ENCODE measurements around the gene CMIP.

Gene CMIP

GRCh38 chr16:81599034-81599744 is 154.6 kb downstream of the CMIP start:
- Histone ChIP-seq H3K4me1 (ENCODE audit: insufficient read depth, low read length, poor library complexity, severe bottlenecking) (no peaks in the 10 kb centered on the region), H3K4me3 (ENCODE audit: low read length, poor library complexity, severe bottlenecking) (no peak overlapping the region), H3K9me3 (ENCODE audit: insufficient read depth, low read depth, low read length) (no peaks in the 10 kb centered on the region), H3K27me3 (ENCODE audit: insufficient read depth, low read length, poor library complexity, severe bottlenecking) (no peaks in the 10 kb centered on the region), H3F3A (ENCODE audit: low read depth) (no peaks in the 10 kb centered on the region), H2AFZ (ENCODE audit: low read length) (no peak overlapping the region), H3K36me3 (ENCODE audit: insufficient read depth, low read length) (no peaks in the 10 kb centered on the region; the same call in 1 of the 2 replicates), H3K79me2 (ENCODE audit: insufficient read depth, low read length) (peaks cover 12% of the 10 kb centered on the region; the same call in 1 of the 2 replicates), H3K9me2 (replicated peaks; ENCODE audit: low read depth, low read length) (no peaks in the 10 kb centered on the region), H3K4me2 (ENCODE audit: low read depth, low read length, poor library complexity, severe bottlenecking) (no peak overlapping the region), H3K9ac (ENCODE audit: low read depth, low read length, poor library complexity, severe bottlenecking) (no peak overlapping the region), H4K20me1 (ENCODE audit: insufficient read depth, low read length, poor library complexity, severe bottlenecking) (no peaks in the 10 kb centered on the region)
- no peak for TF ChIP-seq CTCF (conservative IDR thresholded peaks at IDR 0.05; ENCODE audit: low read length)
- no peak for TF ChIP-seq EZH2phosphoT487 (IDR thresholded peaks at IDR 0.05; ENCODE audit: borderline replicate concordance)

- Histone ChIP-seq H3K27me3 (ENCODE audit: insufficient read depth, low read length, poor library complexity, severe bottlenecking) (no peaks in the 10 kb centered on the region), H3K79me2 (ENCODE audit: insufficient read depth, low read length) (peaks cover 12% of the 10 kb centered on the region; the same call in 1 of the 2 replicates), H3K9me2 (replicated peaks; ENCODE audit: low read depth, low read length) (no peaks in the 10 kb centered on the region), H3K4me1 (ENCODE audit: insufficient read depth, low read length, poor library complexity, severe bottlenecking) (no peaks in the 10 kb centered on the region), H4K20me1 (ENCODE audit: insufficient read depth, low read length, poor library complexity, severe bottlenecking) (no peaks in the 10 kb centered on the region), H3K4me2 (ENCODE audit: low read depth, low read length, poor library complexity, severe bottlenecking) (no peak overlapping the region), H3K9me3 (ENCODE audit: insufficient read depth, low read depth, low read length) (no peaks in the 10 kb centered on the region), H3K9ac (ENCODE audit: low read depth, low read length, poor library complexity, severe bottlenecking) (no peak overlapping the region), H3K4me3 (ENCODE audit: low read length, poor library complexity, severe bottlenecking) (no peak overlapping the region), H2AFZ (ENCODE audit: low read length) (no peak overlapping the region), H3F3A (ENCODE audit: low read depth) (no peaks in the 10 kb centered on the region), H3K36me3 (ENCODE audit: insufficient read depth, low read length) (no peaks in the 10 kb centered on the region; the same call in 1 of the 2 replicates)
- TF ChIP-seq EZH2phosphoT487 (IDR thresholded peaks at IDR 0.05; ENCODE audit: borderline replicate concordance): no peak
- no peak for TF ChIP-seq CTCF (conservative IDR thresholded peaks at IDR 0.05; ENCODE audit: low read length)
These were observed 155.7 kb downstream of the CMIP start for GRCh38 chr16:81600275-81600674.

GRCh38 chr16:81601008-81601428 is 156.4 kb downstream of the CMIP start:
- no peaks in the 10 kb centered on the region for H4K20me1 ChIP-seq (ENCODE audit: insufficient read depth, low read length, poor library complexity, severe bottlenecking)
- H3K4me2 ChIP-seq (ENCODE audit: low read depth, low read length, poor library complexity, severe bottlenecking): no peak overlapping the region
- H2AFZ ChIP-seq (ENCODE audit: low read length): no peak overlapping the region
- no peaks in the 10 kb centered on the region for H3K4me1 ChIP-seq (ENCODE audit: insufficient read depth, low read length, poor library complexity, severe bottlenecking)
- H3K9ac ChIP-seq (ENCODE audit: low read depth, low read length, poor library complexity, severe bottlenecking): no peak overlapping the region
- H3K36me3 ChIP-seq (ENCODE audit: insufficient read depth, low read length): no peaks in the 10 kb centered on the region; the same call in 1 of the 2 replicates
- H3K79me2 ChIP-seq (ENCODE audit: insufficient read depth, low read length): peaks cover 12% of the 10 kb centered on the region; the same call in 1 of the 2 replicates
- TF ChIP-seq CTCF (conservative IDR thresholded peaks at IDR 0.05; ENCODE audit: low read length) (no peak), EZH2phosphoT487 (IDR thresholded peaks at IDR 0.05; ENCODE audit: borderline replicate concordance) (no peak)
- no peaks in the 10 kb centered on the region for H3K27me3 ChIP-seq (ENCODE audit: insufficient read depth, low read length, poor library complexity, severe bottlenecking)
- H3K9me2 ChIP-seq (replicated peaks; ENCODE audit: low read depth, low read length): no peaks in the 10 kb centered on the region
- H3K9me3 ChIP-seq (ENCODE audit: insufficient read depth, low read depth, low read length): no peaks in the 10 kb centered on the region
- no peak overlapping the region for H3K4me3 ChIP-seq (ENCODE audit: low read length, poor library complexity, severe bottlenecking)
- H3F3A ChIP-seq (ENCODE audit: low read depth): no peaks in the 10 kb centered on the region

Data from Loucy (cell line).